H1 (cell line): ENCODE results near the gene LRRC40. TPM values are rescaled to one million over a fixed set of nuclear protein-coding genes. Genes with fewer than 3 reads are reported as not detected.

Experiments
- CHD7 ChIP-seq: fragments of 300-600 bp; sonication (generic); IDR thresholded peaks from 2 replicates; pipeline ENCODE4 v1.7.1; 2012; ENCODE audit warnings: low read length, moderate library complexity, mild to moderate bottlenecking, inconsistent platforms; ENCODE audit not compliant: insufficient replicate concordance
- CREB1 ChIP-seq: IDR thresholded peaks from 2 replicates; pipeline ENCODE4 v1.6.1; 2012; ENCODE audit warnings: inconsistent platforms
- HDAC6 ChIP-seq: IDR thresholded peaks from one replicate; pipeline ENCODE4 v1.7.1; 2012; ENCODE audit warnings: low read depth, mild to moderate bottlenecking, inconsistent platforms, low read length, moderate library complexity
- KDM1A ChIP-seq: fragments of 200-600, 300-600 bp; sonication (generic); IDR thresholded peaks from 2 replicates; pipeline ENCODE4 v1.7.1; 2016; ENCODE audit warnings: mild to moderate bottlenecking, low read length, borderline replicate concordance
- POLR2A ChIP-seq, 2 experiments: IDR thresholded peaks; 1 replicate in 1 of 2; 2 replicates in 1 of 2; pipeline ENCODE4 v1.6.1; 2011; ENCODE audit warnings: low read depth in 2 of 2, low read length in 2 of 2, mild to moderate bottlenecking in 2 of 2; ENCODE audit errors: control extremely low read depth in 1 of 2
- SP2 ChIP-seq: IDR thresholded peaks from 2 replicates; pipeline ENCODE4 v1.6.1; 2012; ENCODE audit warnings: mild to moderate bottlenecking, low read length, inconsistent platforms
- polyA plus RNA-seq, 7 experiments: library from polyadenylated mRNA; depleted of rRNA in 3 of 7; stranded (reverse) in 5 of 7; unstranded in 2 of 7; fragments of >200 nt in 5 of 7; fragments of 200-250 nt in 2 of 7; gene quantifications; 1 replicate in 5 of 7; 2 replicates in 1 of 7; 4 replicates in 1 of 7; pipeline versions ENCODE4 v1.2.1 to v1.2.3, GENCODE V29; 2011 to 2013; ENCODE audit warnings: missing spikeins in 2 of 7, mixed read lengths in 2 of 7
- total RNA-seq: library from RNA; stranded (reverse); fragmentation: NEBNext Ultra II Directional; extraction: Animal tissue kit (Norgen Biotek cat#: 25700); gene quantifications from 2 replicates; pipeline ENCODE4 v1.2.1, GENCODE V29; 2021

LRRC40 gene
- total and polyA plus RNA-seq, 2 of the 8 experiments (the other 6 are each of a cell fraction or from before 2014, with no cell fraction given) = 13.4 to 30.8 TPM

GRCh38 chr1:70146488-70146887 is 58.9 kb downstream of the LRRC40 start (continued):
- no peak for TF ChIP-seq CREB1
- no peak for TF ChIP-seq POLR2A (IDR thresholded peaks at IDR 0.05; ENCODE audit: control extremely low read depth in 1 of 2, low read depth in 2 of 2, low read length in 2 of 2)
- TF ChIP-seq CHD7 = no peak
- TF ChIP-seq KDM1A = no peak
- no peak for TF ChIP-seq HDAC6
- no peak for TF ChIP-seq SP2
